IPS-NIHi7 (cell line): ENCODE data around the gene RAB43.
"Not testable (repeated sequence)": the region's sequence is repeated elsewhere in the genome, so short reads cannot be mapped to it uniquely, and the experiment has no call there.

Source experiments
- DNase-seq: peaks from one replicate; pipeline ENCODE4 v3.0.0; 2012; ENCODE audit warnings: mixed read lengths; ENCODE audit errors: extremely low spot score

The RAB43 gene

GRCh38 chr3:129095285-129095684, 26.3 kb downstream of the RAB43 start:
- DNase-seq = no peak

GRCh38 chr3:129088312-129088711, 33.3 kb downstream of the RAB43 start:
- DNase-seq = not testable (repeated sequence)

GRCh38 chr3:129087904-129088303, 33.7 kb downstream of the RAB43 start:
- not testable (repeated sequence) for DNase-seq

GRCh38 chr3:129087138-129087702, 34.4 kb downstream of the RAB43 start:
- no peak for DNase-seq

GRCh38 chr3:129085818-129086217, 35.8 kb downstream of the RAB43 start:
- DNase-seq = no peak

- no peak for DNase-seq
Observed at GRCh38 chr3:129085165-129085715, 36.4 kb downstream of the RAB43 start.

GRCh38 chr3:129084501-129084900, 37.1 kb downstream of the RAB43 start:
- no peak for DNase-seq

- no peak for DNase-seq
Observed at GRCh38 chr3:129082026-129082425, 39.6 kb downstream of the RAB43 start.

GRCh38 chr3:129081503-129081902, 40.1 kb downstream of the RAB43 start:
- no peak for DNase-seq

- DNase-seq = no peak
Observed at GRCh38 chr3:129078510-129078909, 43.1 kb downstream of the RAB43 start.

- no peak for DNase-seq
Observed at GRCh38 chr3:129077222-129077621, 44.4 kb downstream of the RAB43 start.

- DNase-seq = no peak
Observed at GRCh38 chr3:129070086-129070885, 51.3 kb downstream of the RAB43 start.

GRCh38 chr3:129069313-129070085, 52.1 kb downstream of the RAB43 start:
- DNase-seq = not testable (repeated sequence)

- DNase-seq = no peak
Observed at GRCh38 chr3:129068291-129068886, 53.2 kb downstream of the RAB43 start.

GRCh38 chr3:129067719-129068118, 53.9 kb downstream of the RAB43 start:
- not testable (repeated sequence) for DNase-seq

- no peak for DNase-seq
Observed at GRCh38 chr3:129065720-129066073, 55.9 kb downstream of the RAB43 start.

- no peak for DNase-seq
Observed at GRCh38 chr3:129065016-129065719, 56.4 kb downstream of the RAB43 start.

GRCh38 chr3:129063841-129064482, 57.6 kb downstream of the RAB43 start:
- DNase-seq = no peak

- no peak for DNase-seq
Observed at GRCh38 chr3:129063091-129063640, 58.4 kb downstream of the RAB43 start.
